ENCODE data around the gene MCF2L. TPM values are rescaled to one million over a fixed set of nuclear protein-coding genes. Genes with fewer than 3 reads are reported as not detected.

MCF2L gene
- total RNA-seq, 1 experiment from 2014 or later, result 22.1 TPM

GRCh38 chr13:112995395-112996191 is 26.6 kb downstream of the MCF2L start:
- CTCF ChIA-PET, result interaction anchor here (0.9 kb wide), 1 partner anchor 34 kb away, joined by 4 read pairs; no protein-coding TSS in a partner anchor
- peak overlapping the region; percentile 31 for H3K27ac Mint-ChIP-seq (ENCODE audit: unreplicated experiment)

DNA sequence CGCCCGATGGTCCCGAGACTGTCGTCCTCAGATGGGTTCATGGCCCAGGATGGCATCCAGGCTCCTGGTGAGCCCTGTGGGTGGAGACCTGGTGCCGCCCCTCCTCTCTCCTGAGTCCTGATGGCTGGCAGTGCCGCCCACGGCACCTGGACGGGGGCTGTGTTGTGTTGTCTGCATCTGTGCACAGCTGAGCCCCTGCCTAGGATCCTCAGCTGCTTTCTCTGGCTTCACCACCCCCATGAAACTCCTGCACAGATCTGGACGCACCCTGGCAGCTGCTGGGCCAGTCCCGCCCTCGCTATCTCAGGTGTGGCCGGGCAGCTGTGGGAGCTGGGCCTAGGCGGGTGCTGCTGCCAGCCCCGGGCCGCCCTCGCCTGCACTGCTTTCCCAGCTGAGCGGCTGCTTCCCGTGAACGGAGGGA is 27.7 kb downstream of the MCF2L start:
- Mint-ChIP-seq H3K36me3 (ENCODE audit: insufficient read depth, unreplicated experiment) (peaks cover 6% of the 10 kb centered on the region), H3K27ac (ENCODE audit: unreplicated experiment) (no peak overlapping the region), H3K27me3 (ENCODE audit: insufficient read depth, unreplicated experiment) (no peaks in the 10 kb centered on the region), H3K4me1 (ENCODE audit: low read depth, unreplicated experiment) (no peaks in the 10 kb centered on the region), H3K9me3 (ENCODE audit: unreplicated experiment) (no peaks in the 10 kb centered on the region), H3K4me3 (ENCODE audit: unreplicated experiment) (no peak overlapping the region)
- Histone ChIP-seq H3K4me3 (ENCODE audit: low read depth, low read length) (no peak overlapping the region), H3K27me3 (replicated peaks; ENCODE audit: control insufficient read depth, insufficient read depth, low read length) (no peaks in the 10 kb centered on the region), H3K36me3 (ENCODE audit: control insufficient read depth, insufficient read depth, low read length) (no peaks in the 10 kb centered on the region; the same call in 1 of the 2 replicates), H3K9me3 (no peaks in the 10 kb centered on the region), H3K4me1 (peaks cover 21% of the 10 kb centered on the region)
- intact Hi-C loops (cut with micrococcal nuclease; ENCODE audit: unreplicated experiment), result no loop called here
- BruUV-seq (replicated peaks), result no TSS peak
- no peak for TF ChIP-seq CTCF (IDR thresholded peaks at IDR 0.05; ENCODE audit: insufficient read depth in 1 of 2, low read depth in 1 of 2, low read length in 1 of 2, severe bottlenecking in 1 of 2, unreplicated experiment in 1 of 2)
- DNase-seq, result no peak
- CTCF ChIA-PET, result interaction anchor here (1.4 to 1.5 kb wide), 2 partner anchors 27 to 29 kb away, joined by 7 to 10 read pairs; partner anchors contain the start of gene MCF2L
- POLR2A ChIA-PET, result no interaction called here

More at GRCh38 chr13:112995395-112996191, 26.6 kb downstream of the MCF2L start:
- no peaks in the 10 kb centered on the region for H3K9me3 Mint-ChIP-seq (ENCODE audit: unreplicated experiment)
- POLR2A ChIA-PET, result no interaction called here
- H3K27me3 Mint-ChIP-seq (ENCODE audit: insufficient read depth, unreplicated experiment), result no peaks in the 10 kb centered on the region
- H3K4me3 ChIP-seq (ENCODE audit: low read depth, low read length), result no peak overlapping the region
- intact Hi-C loops (cut with micrococcal nuclease; ENCODE audit: unreplicated experiment), result no loop called here
- H3K36me3 ChIP-seq (ENCODE audit: control insufficient read depth, insufficient read depth, low read length), result no peaks in the 10 kb centered on the region; the same call in 1 of the 2 replicates
- H3K36me3 Mint-ChIP-seq (ENCODE audit: insufficient read depth, unreplicated experiment), result peaks cover 6% of the 10 kb centered on the region
- BruUV-seq (replicated peaks), result no TSS peak
- H3K4me1 ChIP-seq, result peaks cover 15% of the 10 kb centered on the region
- TF ChIP-seq CTCF (IDR thresholded peaks at IDR 0.05; ENCODE audit: insufficient read depth in 1 of 2, low read depth in 1 of 2, low read length in 1 of 2, severe bottlenecking in 1 of 2, unreplicated experiment in 1 of 2), result no peak
- no peaks in the 10 kb centered on the region for H3K4me1 Mint-ChIP-seq (ENCODE audit: low read depth, unreplicated experiment)
- DNase-seq, result no peak
- no peaks in the 10 kb centered on the region for H3K9me3 ChIP-seq
- H3K4me3 Mint-ChIP-seq (ENCODE audit: unreplicated experiment), result no peak overlapping the region
- H3K27me3 ChIP-seq (replicated peaks; ENCODE audit: control insufficient read depth, insufficient read depth, low read length), result no peaks in the 10 kb centered on the region

- POLR2A ChIA-PET, result no interaction called here
These were observed 28.4 kb downstream of the MCF2L start for GRCh38 chr13:112997188-112998130.

More at GRCh38 chr13:112997188-112998130, 28.4 kb downstream of the MCF2L start:
- TF ChIP-seq CTCF (IDR thresholded peaks at IDR 0.05; ENCODE audit: insufficient read depth in 1 of 2, low read depth in 1 of 2, low read length in 1 of 2, severe bottlenecking in 1 of 2, unreplicated experiment in 1 of 2), result no peak
- DNase-seq, result peak in 1 of 2 experiments; percentile 25
- Histone ChIP-seq H3K4me3 (ENCODE audit: low read depth, low read length) (no peak overlapping the region), H3K4me1 (peaks cover 21% of the 10 kb centered on the region), H3K36me3 (ENCODE audit: control insufficient read depth, insufficient read depth, low read length) (no peaks in the 10 kb centered on the region; the same call in 1 of the 2 replicates), H3K9me3 (no peaks in the 10 kb centered on the region), H3K27me3 (replicated peaks; ENCODE audit: control insufficient read depth, insufficient read depth, low read length) (no peaks in the 10 kb centered on the region)
- H3K27me3 Mint-ChIP-seq (ENCODE audit: insufficient read depth, unreplicated experiment), result no peaks in the 10 kb centered on the region
- H3K4me3 Mint-ChIP-seq (ENCODE audit: unreplicated experiment), result no peak overlapping the region
- no peaks in the 10 kb centered on the region for H3K9me3 Mint-ChIP-seq (ENCODE audit: unreplicated experiment)
- no peaks in the 10 kb centered on the region for H3K4me1 Mint-ChIP-seq (ENCODE audit: low read depth, unreplicated experiment)
- H3K36me3 Mint-ChIP-seq (ENCODE audit: insufficient read depth, unreplicated experiment), result peaks cover 6% of the 10 kb centered on the region
- BruUV-seq (replicated peaks), result no TSS peak
- intact Hi-C loops (cut with micrococcal nuclease; ENCODE audit: unreplicated experiment), result no loop called here
- H3K27ac Mint-ChIP-seq (ENCODE audit: unreplicated experiment), result peak overlapping the region; percentile 28
- CTCF ChIA-PET, result interaction anchor here (0.7 to 1.5 kb wide), 3 partner anchors 28 to 103 kb away, joined by 3 to 10 read pairs (median 7); partner anchors contain the start of gene MCF2L

Measured in Caco-2 (cell line).